Large intestine (tissue), 3 donors: ENCODE results near the gene PSMB8. TPM values are rescaled to one million over a fixed set of nuclear protein-coding genes. Genes with fewer than 3 reads are reported as not detected.

Experiments used
- DNase-seq, 2 donors: peaks; one replicate each; pipeline versions ENCODE4 v3.0.0 to v3.0.0-alpha.2; 2013
- H3K27ac ChIP-seq: one replicate; pipeline ENCODE4 v1.5.1; 2013; ENCODE audit warnings: low read length
- H3K27me3 ChIP-seq: 2 replicates; pipeline ENCODE4 v1.6.1; 2013; ENCODE audit warnings: low read length; ENCODE audit not compliant: control insufficient read depth, insufficient read depth
- H3K36me3 ChIP-seq: 2 replicates; pipeline ENCODE4 v1.6.1; 2013; ENCODE audit warnings: low read length; ENCODE audit not compliant: control insufficient read depth, insufficient read depth
- H3K4me1 ChIP-seq: one replicate; pipeline ENCODE4 v1.6.1; 2013; ENCODE audit warnings: low read length; ENCODE audit not compliant: control insufficient read depth, insufficient read depth
- H3K4me3 ChIP-seq: one replicate; pipeline ENCODE4 v1.5.1; 2013; ENCODE audit warnings: low read length
- H3K9me3 ChIP-seq: one replicate; pipeline ENCODE4 v1.6.1; 2013; ENCODE audit warnings: mild to moderate bottlenecking, low read depth, low read length, moderate library complexity; ENCODE audit not compliant: control insufficient read depth
- WGBS: methylation state at CpG from one replicate; pipeline ENCODE4 v1.1.5; 2013; ENCODE audit warnings: low lambda C conversion rate; ENCODE audit not compliant: insufficient coverage; 5-methylcytosine and 5-hydroxymethylcytosine counted together
- polyA plus RNA-seq: library from polyadenylated mRNA; unstranded; fragments of 120-200 nt; gene quantifications from one replicate; pipeline ENCODE4 v1.2.1, GENCODE V29; 2013

The PSMB8 gene
- polyA plus RNA-seq, 1 donor: 47.3 TPM

DNA sequence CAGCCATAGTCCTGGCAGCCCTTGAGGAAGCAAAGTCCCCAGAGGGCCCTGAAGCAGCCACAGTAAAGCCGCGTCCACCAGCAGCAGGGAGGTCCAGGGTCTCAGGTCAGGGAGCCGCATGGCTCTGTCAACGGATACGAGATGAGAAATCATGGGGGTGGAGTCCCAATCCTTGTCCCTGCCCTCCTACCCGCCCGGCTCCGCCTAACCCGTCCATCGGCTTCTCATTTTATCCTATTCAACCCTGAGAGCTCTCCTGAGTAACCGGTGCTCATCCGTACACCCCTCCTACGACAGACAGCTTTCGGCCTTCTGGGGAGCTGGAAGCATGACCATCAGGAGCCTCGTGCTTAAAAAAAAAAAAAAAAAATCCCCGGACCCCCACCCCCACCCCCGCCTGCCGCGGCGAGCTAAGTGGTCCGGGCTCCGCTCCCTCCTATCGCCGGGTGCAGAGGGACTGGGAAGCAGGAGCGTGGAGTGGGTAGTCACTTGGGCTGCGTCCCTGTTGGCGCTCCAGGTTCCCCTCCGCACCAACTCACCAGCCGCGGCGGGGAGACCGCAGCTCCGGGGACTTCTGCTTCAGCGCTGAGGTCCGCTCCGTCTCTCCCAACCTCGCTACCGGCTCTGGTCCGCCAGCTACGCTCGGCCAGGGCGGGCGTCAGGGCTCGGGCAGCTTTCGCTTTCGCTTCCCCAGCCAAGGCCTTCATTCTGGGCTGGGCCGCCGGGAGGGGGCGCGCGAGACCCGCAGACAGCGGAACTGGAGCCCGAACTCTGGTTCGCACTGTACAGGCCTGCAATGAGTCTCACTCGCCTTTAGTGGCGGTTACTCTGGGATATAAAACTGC, 5.5 kb downstream of the PSMB8 start, which contains the start of gene TAP2:
TAP2 (minus strand) TSS at position 626 of the 845 bp plus-strand sequence; CDS start at position 120, 506 bp downstream.
- Histone ChIP-seq H3K27ac (peak within 1 kb of the TSS; percentile 87), H3K4me3 (peak within 1 kb of the TSS; percentile 83), H3K27me3 (no peaks in the 10 kb centered on the region), H3K36me3 (peaks cover 15% of the 10 kb centered on the region), H3K9me3 (no peaks in the 10 kb centered on the region), H3K4me1 (peaks cover 9% of the 10 kb centered on the region)
- no CpG with 5 or more reads among the region's 57 CpGs for WGBS
- DNase-seq: peak; percentile 92 to 95

DNA sequence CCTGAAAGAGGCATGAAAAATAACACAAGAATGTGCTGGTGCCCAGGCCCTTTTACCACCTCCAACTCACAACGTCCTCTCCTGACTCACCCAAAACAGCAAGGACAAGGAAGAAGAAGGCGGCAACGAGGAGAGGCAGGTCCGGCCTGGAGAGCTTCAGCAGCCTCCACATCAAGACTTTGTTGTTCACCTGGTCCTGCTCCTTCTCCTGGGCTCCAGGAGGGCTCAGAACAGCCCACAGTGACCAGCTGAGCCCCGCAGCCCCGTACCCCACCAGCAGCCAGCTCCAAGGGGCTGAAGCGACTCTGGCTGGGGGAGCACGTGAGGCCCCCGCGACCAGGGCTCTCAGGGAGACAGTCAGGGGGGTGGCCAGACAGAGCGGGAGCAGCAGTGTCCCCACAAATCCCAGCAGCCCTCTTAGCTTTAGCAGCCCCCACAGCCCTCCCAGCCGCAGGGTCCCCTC, 6.2 kb downstream of the PSMB8 start:
- no peaks in the 10 kb centered on the region for H3K9me3 ChIP-seq
- peak overlapping the region; percentile 87 for H3K27ac ChIP-seq
- 100% methylated on average over 1 of the region's 12 CpGs for WGBS
- peak overlapping the region; percentile 83 for H3K4me3 ChIP-seq
- H3K4me1 ChIP-seq: peaks cover 5% of the 10 kb centered on the region
- H3K36me3 ChIP-seq: peaks cover 15% of the 10 kb centered on the region
- H3K27me3 ChIP-seq: no peaks in the 10 kb centered on the region
- DNase-seq: no peak

DNA sequence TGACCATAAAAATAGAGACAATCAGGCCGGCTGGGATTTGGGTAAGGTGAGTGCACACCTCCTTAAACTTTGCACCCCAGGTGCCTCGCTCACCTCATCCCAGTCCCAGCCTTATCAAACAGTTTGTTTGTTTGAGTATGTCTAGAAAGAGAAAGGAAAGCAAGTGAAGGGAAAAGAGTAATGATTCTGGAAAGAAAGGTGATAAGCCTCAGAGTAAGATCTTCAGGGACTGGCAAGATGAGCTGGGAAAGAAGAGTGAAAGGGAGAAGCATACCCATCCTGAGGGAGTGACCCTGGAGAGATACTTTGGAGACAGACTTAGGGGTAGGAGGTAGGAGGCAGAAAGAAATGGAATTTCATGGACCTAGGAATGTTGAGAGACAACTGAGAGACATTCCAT, 7.0 kb downstream of the PSMB8 start:
- Histone ChIP-seq H3K36me3 (peaks cover 16% of the 10 kb centered on the region), H3K4me1 (peaks cover 5% of the 10 kb centered on the region), H3K27me3 (no peaks in the 10 kb centered on the region), H3K4me3 (no peak overlapping the region), H3K9me3 (no peaks in the 10 kb centered on the region), H3K27ac (no peak overlapping the region)
- WGBS: no CpG with 5 or more reads among the region's 2 CpGs
- no peak for DNase-seq

DNA sequence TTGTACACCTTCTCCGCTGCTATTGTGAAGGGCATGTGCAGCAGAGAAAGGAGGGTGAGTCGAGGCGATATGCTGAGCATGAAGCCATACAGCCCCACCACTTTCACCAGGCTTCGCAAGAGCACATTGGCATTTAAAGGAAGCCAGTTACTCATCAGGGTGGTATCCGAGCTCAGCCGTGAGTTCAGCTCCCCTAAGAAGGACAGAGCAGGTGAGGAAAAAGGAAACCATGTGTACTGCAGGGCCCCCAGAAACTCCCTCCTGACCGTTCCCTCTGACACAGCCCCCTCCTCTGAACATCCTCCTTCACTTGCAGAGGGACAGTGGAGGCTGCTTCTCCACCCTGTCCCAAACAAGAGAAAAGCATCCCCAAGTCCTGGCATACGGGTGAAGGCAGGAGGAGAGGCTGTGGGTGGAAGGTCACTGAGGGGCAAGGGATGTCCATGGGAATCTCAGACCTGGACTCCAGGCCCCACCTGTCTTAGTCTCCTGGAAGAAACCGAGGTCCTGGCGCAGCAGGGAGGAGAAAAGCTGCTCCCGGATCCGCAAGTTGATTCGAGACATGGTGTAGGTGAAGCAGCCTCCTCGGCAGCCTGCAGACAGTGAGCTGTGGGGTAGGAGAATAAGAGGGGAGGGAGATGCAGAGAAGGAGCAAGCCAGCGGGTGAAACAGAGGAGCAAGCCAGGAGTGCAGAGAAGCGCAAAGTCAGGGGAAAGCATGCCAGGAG, 8.5 kb downstream of the PSMB8 start:
- WGBS: 93% methylated on average over 3 of the region's 16 CpGs
- Histone ChIP-seq H3K4me1 (peaks cover 5% of the 10 kb centered on the region), H3K27ac (no peak overlapping the region), H3K27me3 (no peaks in the 10 kb centered on the region), H3K36me3 (peaks cover 17% of the 10 kb centered on the region), H3K4me3 (no peak overlapping the region), H3K9me3 (no peaks in the 10 kb centered on the region)
- DNase-seq: no peak

DNA sequence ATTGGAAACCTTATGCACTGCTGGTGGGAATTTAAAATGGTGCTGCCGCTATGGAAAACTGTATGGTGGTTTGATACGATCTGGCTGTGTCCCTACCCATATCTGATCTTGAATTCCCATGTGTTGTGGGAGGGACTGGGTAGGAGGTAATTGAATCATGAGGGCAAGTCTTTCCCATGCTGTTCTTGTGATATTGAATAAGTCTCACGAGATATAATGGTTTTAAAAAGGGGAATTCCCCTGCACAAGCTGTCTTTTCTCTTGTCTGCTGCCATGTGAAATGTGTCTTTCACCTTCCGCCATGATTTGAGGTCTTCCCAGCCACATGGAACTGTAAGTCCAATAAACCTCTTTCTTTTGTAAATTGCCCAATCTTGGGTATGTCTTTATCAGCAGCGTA, 10.2 kb downstream of the PSMB8 start:
- Histone ChIP-seq H3K27me3 (no peaks in the 10 kb centered on the region), H3K36me3 (peaks cover 22% of the 10 kb centered on the region), H3K9me3 (no peaks in the 10 kb centered on the region), H3K4me1 (peaks cover 5% of the 10 kb centered on the region), H3K27ac (no peak overlapping the region), H3K4me3 (no peak overlapping the region)
- no peak for DNase-seq
- 67% methylated on average over 1 of the region's 5 CpGs for WGBS

DNA sequence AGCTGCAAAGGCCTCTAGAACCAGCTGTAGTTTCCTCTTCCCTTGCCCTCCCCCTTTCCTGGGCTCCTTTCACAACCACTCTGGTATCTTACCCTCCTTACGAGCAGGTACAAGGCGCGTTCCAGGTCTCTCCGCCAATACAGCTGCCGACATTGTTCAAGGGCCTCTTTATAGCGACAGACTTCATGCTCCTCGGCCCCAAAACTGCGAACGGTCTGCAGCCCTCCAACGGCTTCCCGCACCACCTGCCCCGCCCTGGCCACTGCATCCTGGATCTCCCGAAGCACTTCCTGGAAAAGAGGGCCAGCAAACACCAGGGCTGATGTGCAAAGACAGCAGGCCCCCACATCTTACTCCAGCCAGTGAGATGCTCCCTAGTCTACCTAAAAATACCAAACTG, 11.3 kb downstream of the PSMB8 start:
- no peak overlapping the region for H3K27ac ChIP-seq
- no peaks in the 10 kb centered on the region for H3K4me1 ChIP-seq
- no peaks in the 10 kb centered on the region for H3K27me3 ChIP-seq
- H3K9me3 ChIP-seq: no peaks in the 10 kb centered on the region
- peaks cover 22% of the 10 kb centered on the region for H3K36me3 ChIP-seq
- H3K4me3 ChIP-seq: no peak overlapping the region
- no peak for DNase-seq
- WGBS: 60% methylated on average over 1 of the region's 13 CpGs

DNA sequence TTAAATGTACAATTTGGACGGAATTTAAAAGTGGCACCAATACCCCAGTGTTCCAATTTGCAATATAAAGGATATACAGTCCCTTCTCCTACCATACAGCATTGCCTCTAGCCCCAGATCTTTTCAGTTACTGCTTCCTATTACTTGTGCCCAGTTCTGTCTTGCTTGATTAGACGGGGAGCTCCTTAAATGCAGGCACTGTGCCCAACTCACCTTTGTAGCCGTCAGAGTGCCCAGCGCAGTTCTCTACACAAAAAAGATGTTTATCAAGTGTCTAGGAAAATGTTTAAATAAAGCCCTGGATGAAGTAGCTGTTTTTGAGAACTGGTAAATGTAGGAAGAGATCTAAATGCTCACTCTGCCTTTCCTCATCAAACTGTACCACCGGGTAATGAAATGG, 12.9 kb downstream of the PSMB8 start:
- Histone ChIP-seq H3K4me3 (no peak overlapping the region), H3K36me3 (peaks cover 22% of the 10 kb centered on the region), H3K9me3 (no peaks in the 10 kb centered on the region), H3K27ac (no peak overlapping the region), H3K4me1 (no peaks in the 10 kb centered on the region), H3K27me3 (no peaks in the 10 kb centered on the region)
- WGBS: no CpG with 5 or more reads among the region's 5 CpGs
- no peak for DNase-seq

DNA sequence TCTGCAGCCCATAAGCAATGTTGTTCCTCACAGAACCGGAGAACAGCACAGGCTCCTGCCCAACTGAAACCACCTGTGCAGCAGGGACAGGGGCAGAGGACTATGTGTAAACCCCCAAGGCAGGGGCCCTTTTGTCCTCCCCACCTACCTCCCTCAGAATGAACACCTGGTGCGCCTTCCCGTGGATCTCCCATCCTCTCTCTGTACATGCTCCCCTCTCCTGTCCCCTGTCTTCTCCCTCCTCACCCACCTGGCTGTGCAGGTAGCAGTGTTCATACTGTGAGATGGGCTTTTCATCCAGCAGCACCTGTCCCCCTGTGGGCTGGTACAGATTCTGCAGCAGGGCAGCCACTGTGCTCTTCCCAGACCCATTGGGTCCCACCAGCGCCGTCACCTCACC, 13.8 kb downstream of the PSMB8 start:
- WGBS: 100% methylated on average over 2 of the region's 5 CpGs
- no peak overlapping the region for H3K27ac ChIP-seq
- no peak for DNase-seq
- peaks cover 19% of the 10 kb centered on the region for H3K36me3 ChIP-seq
- no peaks in the 10 kb centered on the region for H3K27me3 ChIP-seq
- no peaks in the 10 kb centered on the region for H3K4me1 ChIP-seq
- no peak overlapping the region for H3K4me3 ChIP-seq
- no peaks in the 10 kb centered on the region for H3K9me3 ChIP-seq

DNA sequence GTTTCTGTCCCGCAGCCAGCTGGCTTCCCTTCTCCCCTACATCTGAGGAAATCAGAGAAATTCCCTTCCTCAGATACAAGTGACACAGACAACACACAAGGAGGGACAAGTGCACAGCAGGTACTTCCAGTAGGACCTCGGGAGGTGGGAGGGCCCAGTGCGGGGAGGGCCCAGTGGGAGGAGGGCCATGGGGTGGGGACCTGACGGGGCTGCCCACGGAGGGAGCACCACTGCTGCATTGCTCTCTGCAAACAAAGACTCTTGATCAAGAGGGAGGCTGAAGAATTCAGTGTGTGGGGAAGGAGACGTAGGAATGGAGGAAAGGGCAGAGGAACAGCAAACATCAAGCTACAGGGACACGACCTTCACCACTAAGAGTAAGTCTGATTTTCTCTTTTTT, 14.4 kb downstream of the PSMB8 start:
- peaks cover 19% of the 10 kb centered on the region for H3K36me3 ChIP-seq
- no peak for DNase-seq
- WGBS: 71% methylated on average over 1 of the region's 7 CpGs

DNA sequence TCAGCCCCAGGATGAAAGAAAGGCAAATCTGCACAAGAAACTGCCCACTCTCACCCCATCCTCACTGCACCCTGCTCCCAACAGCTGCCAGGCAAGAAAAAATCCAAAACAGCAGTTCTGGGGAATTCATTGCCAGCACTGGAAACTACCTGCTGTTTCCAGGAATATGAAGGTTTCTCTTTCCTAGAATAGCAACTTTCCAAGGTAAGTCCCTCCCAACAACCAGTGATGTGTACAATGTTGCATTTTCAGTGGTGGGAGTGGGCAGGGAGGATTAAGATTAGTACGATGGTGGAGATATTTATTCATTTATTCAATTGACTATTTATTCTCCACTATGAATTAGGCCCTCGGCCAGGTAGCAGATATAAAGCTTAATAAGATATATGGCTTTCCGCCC, 16.8 kb downstream of the PSMB8 start:
- Histone ChIP-seq H3K27me3 (no peaks in the 10 kb centered on the region), H3K4me1 (no peaks in the 10 kb centered on the region), H3K9me3 (no peaks in the 10 kb centered on the region), H3K36me3 (peaks cover 15% of the 10 kb centered on the region), H3K27ac (no peak overlapping the region), H3K4me3 (no peak overlapping the region)
- no peak for DNase-seq
- WGBS: 100% methylated on average over 2 of the region's 3 CpGs

More for the DNA sequence above, 14.4 kb downstream of the PSMB8 start:
- Histone ChIP-seq H3K4me3 (no peak overlapping the region), H3K27ac (no peak overlapping the region), H3K4me1 (no peaks in the 10 kb centered on the region), H3K9me3 (no peaks in the 10 kb centered on the region), H3K27me3 (no peaks in the 10 kb centered on the region)
